ENCODE results near the gene GTF2H2C. TPM values are rescaled to one million over a fixed set of nuclear protein-coding genes. Genes with fewer than 3 reads are reported as not detected.
A peak's percentile ranks its signal among the peaks of the same experiment; 100 is the strongest.
"Not testable (repeated sequence)": the region's sequence is repeated elsewhere in the genome, so short reads cannot be mapped to it uniquely, and the experiment has no call there.

GTF2H2C gene
- total RNA-seq (ENCODE audit: unreplicated experiment): 16.7 TPM
- long read RNA-seq, partial matches to known transcripts: 0 of 8 reads
- long read RNA-seq, other reads (novel, unspliced or antisense): 8 of 8 reads

DNA sequence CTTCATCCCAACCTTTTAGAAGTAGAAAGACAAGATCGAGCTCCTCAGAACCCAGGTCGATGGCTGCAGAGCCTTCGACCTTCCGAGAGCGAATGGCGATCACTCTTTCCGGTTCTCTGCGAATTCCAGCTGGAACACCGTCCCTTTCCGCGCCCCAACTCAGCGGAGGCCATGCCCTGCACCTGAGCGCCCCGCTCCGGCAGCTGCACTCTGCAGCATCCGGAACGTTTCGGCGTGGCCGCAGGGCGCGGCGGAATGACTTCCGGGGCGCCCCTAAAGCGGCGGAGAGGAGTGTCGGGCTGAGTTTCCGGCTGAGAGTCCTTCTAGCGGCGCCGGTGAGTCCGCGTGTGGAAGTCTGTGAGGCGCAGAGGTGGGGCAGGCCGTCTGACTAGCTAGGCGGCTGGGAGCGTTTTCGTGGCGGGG is at the start of gene GTF2H2C:
Gene GTF2H2C, plus strand, starts transcription at position 284 of the 423 bp plus-strand sequence. CDS start 4,942 bp downstream, outside the sequence.
- H3K27ac Mint-ChIP-seq (ENCODE audit: unreplicated experiment): peak within 1 kb of the TSS; percentile 64
- H3K4me1 Mint-ChIP-seq (ENCODE audit: unreplicated experiment); H3K36me3 Mint-ChIP-seq (ENCODE audit: low read depth, unreplicated experiment); H3K9me3 Mint-ChIP-seq (ENCODE audit: unreplicated experiment); H3K27me3 Mint-ChIP-seq (ENCODE audit: unreplicated experiment): not testable (repeated sequence)
- H3K4me3 Mint-ChIP-seq (ENCODE audit: unreplicated experiment): peak within 1 kb of the TSS; percentile 89
- peak; percentile 31 for DNase-seq (ENCODE audit: low spot score)

DNA sequence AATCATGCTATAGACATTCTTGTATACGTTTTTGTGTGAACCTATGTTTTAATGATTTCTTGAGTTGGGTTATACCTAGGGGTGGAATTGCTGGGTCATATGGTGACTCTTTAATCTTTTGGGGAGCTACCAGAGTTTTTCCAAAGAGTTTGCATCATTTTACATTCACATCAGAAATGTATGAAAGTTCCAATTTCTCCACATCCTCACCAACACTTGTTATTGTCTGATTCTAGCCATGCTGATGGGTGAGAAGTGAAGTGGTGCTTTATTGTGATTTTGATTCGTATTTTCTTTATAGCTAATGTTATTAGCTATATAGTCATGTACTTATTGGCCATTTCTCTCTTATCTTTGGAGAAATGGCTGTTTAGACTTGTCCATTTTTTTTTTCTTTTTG is 49.3 kb upstream of the GTF2H2C start:
- no peak overlapping the region for H3K4me3 Mint-ChIP-seq (ENCODE audit: unreplicated experiment)
- no peak for DNase-seq (ENCODE audit: low spot score)
- no peak overlapping the region for H3K27ac Mint-ChIP-seq (ENCODE audit: unreplicated experiment)
- TF ChIP-seq, protein P1, sequence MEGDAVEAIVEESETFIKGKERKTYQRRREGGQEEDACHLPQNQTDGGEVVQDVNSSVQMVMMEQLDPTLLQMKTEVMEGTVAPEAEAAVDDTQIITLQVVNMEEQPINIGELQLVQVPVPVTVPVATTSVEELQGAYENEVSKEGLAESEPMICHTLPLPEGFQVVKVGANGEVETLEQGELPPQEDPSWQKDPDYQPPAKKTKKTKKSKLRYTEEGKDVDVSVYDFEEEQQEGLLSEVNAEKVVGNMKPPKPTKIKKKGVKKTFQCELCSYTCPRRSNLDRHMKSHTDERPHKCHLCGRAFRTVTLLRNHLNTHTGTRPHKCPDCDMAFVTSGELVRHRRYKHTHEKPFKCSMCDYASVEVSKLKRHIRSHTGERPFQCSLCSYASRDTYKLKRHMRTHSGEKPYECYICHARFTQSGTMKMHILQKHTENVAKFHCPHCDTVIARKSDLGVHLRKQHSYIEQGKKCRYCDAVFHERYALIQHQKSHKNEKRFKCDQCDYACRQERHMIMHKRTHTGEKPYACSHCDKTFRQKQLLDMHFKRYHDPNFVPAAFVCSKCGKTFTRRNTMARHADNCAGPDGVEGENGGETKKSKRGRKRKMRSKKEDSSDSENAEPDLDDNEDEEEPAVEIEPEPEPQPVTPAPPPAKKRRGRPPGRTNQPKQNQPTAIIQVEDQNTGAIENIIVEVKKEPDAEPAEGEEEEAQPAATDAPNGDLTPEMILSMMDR (IDR thresholded peaks at IDR 0.05; ENCODE audit: unreplicated experiment): no peak
- peaks cover 19% of the 10 kb centered on the region for H3K36me3 Mint-ChIP-seq (ENCODE audit: low read depth, unreplicated experiment)
- H3K9me3 Mint-ChIP-seq (ENCODE audit: unreplicated experiment): no peaks in the 10 kb centered on the region
- H3K4me1 Mint-ChIP-seq (ENCODE audit: unreplicated experiment): no peaks in the 10 kb centered on the region
- H3K27me3 Mint-ChIP-seq (ENCODE audit: unreplicated experiment): no peaks in the 10 kb centered on the region

DNA sequence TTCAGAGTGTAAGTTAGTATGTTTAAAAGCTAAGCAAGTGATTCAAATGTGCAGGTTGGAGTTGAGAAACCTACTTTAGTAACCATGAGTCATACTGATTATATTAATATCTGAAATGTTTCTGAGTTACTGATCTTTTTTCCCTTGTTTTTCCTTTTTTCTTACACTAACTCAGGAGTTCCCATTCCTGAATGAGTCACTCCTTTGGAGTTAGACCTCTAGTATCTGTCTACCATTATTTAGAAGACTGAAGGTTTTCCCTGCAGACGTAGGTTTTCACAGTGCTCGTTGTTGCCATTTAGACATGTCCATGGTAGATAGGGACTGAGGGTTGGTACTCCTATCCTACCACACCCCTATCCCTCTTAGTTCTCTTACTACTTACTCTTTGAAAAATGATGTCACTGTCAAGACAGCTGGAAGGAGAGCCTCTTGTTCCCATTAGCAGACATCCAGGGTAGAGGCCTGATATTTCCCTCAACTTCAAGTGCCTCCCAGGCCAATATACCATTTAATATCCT is 47.2 kb upstream of the GTF2H2C start:
- H3K27ac Mint-ChIP-seq (ENCODE audit: unreplicated experiment): no peak overlapping the region
- peaks cover 23% of the 10 kb centered on the region for H3K36me3 Mint-ChIP-seq (ENCODE audit: low read depth, unreplicated experiment)
- no peaks in the 10 kb centered on the region for H3K4me1 Mint-ChIP-seq (ENCODE audit: unreplicated experiment)
- H3K9me3 Mint-ChIP-seq (ENCODE audit: unreplicated experiment): no peaks in the 10 kb centered on the region
- DNase-seq (ENCODE audit: low spot score): no peak
- H3K4me3 Mint-ChIP-seq (ENCODE audit: unreplicated experiment): no peak overlapping the region
- TF ChIP-seq, protein P1 (IDR thresholded peaks at IDR 0.05; ENCODE audit: unreplicated experiment): no peak
- no peaks in the 10 kb centered on the region for H3K27me3 Mint-ChIP-seq (ENCODE audit: unreplicated experiment)

DNA sequence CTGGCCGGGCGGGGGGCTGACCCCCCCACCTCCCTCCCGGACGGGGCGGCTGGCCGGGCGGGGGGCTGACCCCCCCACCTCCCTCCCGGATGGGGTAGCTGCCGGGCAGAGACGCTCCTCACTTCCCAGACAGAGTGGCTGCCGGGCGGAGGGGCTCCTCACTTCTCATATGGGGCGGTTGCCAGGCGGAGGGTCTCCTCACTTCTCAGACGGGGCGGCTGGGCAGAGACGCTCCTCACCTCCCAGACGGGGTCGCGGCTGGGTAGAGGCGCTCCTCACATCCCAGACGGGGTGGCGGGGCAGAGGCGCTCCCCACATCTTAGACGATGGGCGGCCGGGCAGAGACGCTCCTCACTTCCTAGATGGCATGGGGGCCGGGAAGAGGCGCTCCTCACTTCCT is 44.4 kb upstream of the GTF2H2C start:
- H3K36me3 Mint-ChIP-seq (ENCODE audit: low read depth, unreplicated experiment): peaks cover 11% of the 10 kb centered on the region
- not testable (repeated sequence) for H3K27me3 Mint-ChIP-seq (ENCODE audit: unreplicated experiment); H3K9me3 Mint-ChIP-seq (ENCODE audit: unreplicated experiment); H3K27ac Mint-ChIP-seq (ENCODE audit: unreplicated experiment); H3K4me1 Mint-ChIP-seq (ENCODE audit: unreplicated experiment); DNase-seq (ENCODE audit: low spot score); H3K4me3 Mint-ChIP-seq (ENCODE audit: unreplicated experiment)

DNA sequence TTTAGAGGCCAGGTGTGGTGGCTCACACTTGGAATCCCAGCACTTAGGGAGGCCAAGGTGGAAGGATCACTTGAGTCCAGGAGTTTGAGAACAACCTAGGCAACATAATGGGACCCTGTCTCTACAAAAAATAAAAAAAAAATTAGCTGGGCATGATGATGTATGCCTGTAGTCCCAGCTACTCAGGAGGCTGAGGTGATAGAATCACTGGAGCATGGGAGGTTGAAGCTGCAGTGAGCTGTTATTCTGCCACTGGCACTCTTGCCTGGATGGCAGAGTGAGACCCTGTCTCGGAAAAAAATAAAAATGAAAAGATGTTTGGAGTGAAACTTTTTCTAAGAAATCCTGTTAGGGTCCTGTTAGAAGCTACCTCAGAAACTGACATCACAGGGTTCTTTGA is 43.2 kb upstream of the GTF2H2C start:
- DNase-seq (ENCODE audit: low spot score): no peak
- no peaks in the 10 kb centered on the region for H3K9me3 Mint-ChIP-seq (ENCODE audit: unreplicated experiment)
- TF ChIP-seq, protein P1 (IDR thresholded peaks at IDR 0.05; ENCODE audit: unreplicated experiment): no peak
- no peaks in the 10 kb centered on the region for H3K4me1 Mint-ChIP-seq (ENCODE audit: unreplicated experiment)
- H3K4me3 Mint-ChIP-seq (ENCODE audit: unreplicated experiment): no peak overlapping the region
- peaks cover 11% of the 10 kb centered on the region for H3K36me3 Mint-ChIP-seq (ENCODE audit: low read depth, unreplicated experiment)
- H3K27ac Mint-ChIP-seq (ENCODE audit: unreplicated experiment): no peak overlapping the region
- H3K27me3 Mint-ChIP-seq (ENCODE audit: unreplicated experiment): no peaks in the 10 kb centered on the region

DNA sequence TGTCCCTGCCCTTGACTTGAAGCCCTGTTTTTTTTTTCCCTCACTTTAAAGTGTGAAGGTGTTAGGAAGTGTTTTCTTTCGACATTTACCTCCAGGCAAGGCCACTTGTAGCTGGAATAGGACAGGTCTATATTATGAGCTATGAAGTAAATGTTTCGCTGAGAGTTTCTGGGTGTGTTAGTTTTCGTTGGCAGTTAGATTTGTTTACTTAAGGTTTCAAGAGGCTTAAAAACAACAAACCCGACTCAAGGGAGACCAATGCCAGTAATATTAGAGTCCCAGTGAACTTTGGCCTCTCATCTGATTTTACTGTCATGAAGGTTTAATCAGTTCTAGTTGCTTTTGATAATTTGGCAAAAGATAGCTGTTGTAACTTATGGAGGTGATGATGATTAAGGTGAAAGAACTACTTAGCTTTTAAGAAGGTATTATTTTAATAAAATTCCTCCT is 42.2 kb upstream of the GTF2H2C start:
- Mint-ChIP-seq H3K36me3 (ENCODE audit: low read depth, unreplicated experiment) (peaks cover 14% of the 10 kb centered on the region), H3K4me1 (ENCODE audit: unreplicated experiment) (no peaks in the 10 kb centered on the region)
- no peak for DNase-seq (ENCODE audit: low spot score)

More for the DNA sequence above, 42.2 kb upstream of the GTF2H2C start:
- TF ChIP-seq, protein P1 (IDR thresholded peaks at IDR 0.05; ENCODE audit: unreplicated experiment): no peak
- H3K9me3 Mint-ChIP-seq (ENCODE audit: unreplicated experiment): no peaks in the 10 kb centered on the region
- no peaks in the 10 kb centered on the region for H3K27me3 Mint-ChIP-seq (ENCODE audit: unreplicated experiment)
- H3K27ac Mint-ChIP-seq (ENCODE audit: unreplicated experiment): no peak overlapping the region
- H3K4me3 Mint-ChIP-seq (ENCODE audit: unreplicated experiment): no peak overlapping the region

All from endothelial cell (in vitro differentiated cells).